CD14-positive monocyte (primary cell): ENCODE measurements around the gene KYNU. TPM values are rescaled to one million over a fixed set of nuclear protein-coding genes. Genes with fewer than 3 reads are reported as not detected.
"Not testable (repeated sequence)": the region's sequence is repeated elsewhere in the genome, so short reads cannot be mapped to it uniquely, and the experiment has no call there.

Source experiments
- DNase-seq, 3 donors: peaks; one replicate each; pipeline ENCODE4 v3.0.0-alpha.2; 2011 to 2022
- H2AFZ ChIP-seq: 2 replicates; pipeline ENCODE4 v1.6.0; 2012; ENCODE audit warnings: mild to moderate bottlenecking, low read depth, low read length, inconsistent platforms; ENCODE audit not compliant: insufficient read depth, poor library complexity, severe bottlenecking
- H3K27ac ChIP-seq, 2 donors: 1 replicate in 1 of 2; 2 replicates in 1 of 2; pipeline ENCODE4 v1.5.1; 2012 to 2013; ENCODE audit warnings: low read length in 2 of 2, control low read depth in 1 of 2, inconsistent platforms in 1 of 2, low read depth in 1 of 2, mild to moderate bottlenecking in 1 of 2
- H3K27me3 ChIP-seq, 2 donors: one replicate each; pipeline versions ENCODE4 v1.6.0 to v1.6.1; 2011 to 2013; ENCODE audit warnings: low read length in 2 of 2; ENCODE audit not compliant: control insufficient read depth in 2 of 2, insufficient read depth in 2 of 2
- H3K36me3 ChIP-seq, 2 donors: replicated peaks in 1 of 2; 1 replicate in 1 of 2; 2 replicates in 1 of 2; pipeline versions ENCODE4 v1.5.1 to v1.6.1; 2012 to 2013; ENCODE audit warnings: low read length in 2 of 2, control low read depth in 1 of 2, inconsistent platforms in 1 of 2, mild to moderate bottlenecking in 1 of 2; ENCODE audit not compliant: insufficient read depth in 2 of 2, control insufficient read depth in 1 of 2
- H3K4me1 ChIP-seq, 2 donors: 1 replicate in 1 of 2; 2 replicates in 1 of 2; pipeline versions ENCODE4 v1.5.1 to v1.6.1; 2012 to 2013; ENCODE audit warnings: low read length in 2 of 2, control low read depth in 1 of 2, inconsistent platforms in 1 of 2, mild to moderate bottlenecking in 1 of 2, moderate library complexity in 1 of 2; ENCODE audit not compliant: insufficient read depth in 2 of 2, control insufficient read depth in 1 of 2
- H3K4me2 ChIP-seq: replicated peaks from 2 replicates; pipeline ENCODE3; 2012; ENCODE audit warnings: low read length, moderate library complexity, mild to moderate bottlenecking; ENCODE audit not compliant: poor library complexity, severe bottlenecking; ENCODE audit errors: extremely low read depth
- H3K4me3 ChIP-seq, 3 experiments: fragments of 200-600 bp in 1 of 3; sonication (generic) in 1 of 3; replicated peaks in 1 of 3; 1 replicate in 2 of 3; 2 replicates in 1 of 3; pipeline ENCODE4 v1.5.1; 2011 to 2013; ENCODE audit warnings: low read length in 3 of 3, mild to moderate bottlenecking in 3 of 3, control low read depth in 2 of 3, low read depth in 2 of 3, inconsistent platforms in 1 of 3, moderate library complexity in 1 of 3
- H3K79me2 ChIP-seq: 2 replicates; pipeline ENCODE4 v1.6.0; 2012; ENCODE audit warnings: mild to moderate bottlenecking, control low read depth, inconsistent platforms, low read length, moderate library complexity; ENCODE audit not compliant: insufficient read depth
- H3K9ac ChIP-seq: 2 replicates; pipeline ENCODE4 v1.6.0; 2017; ENCODE audit warnings: low read length, mild to moderate bottlenecking; ENCODE audit not compliant: insufficient read depth, poor library complexity, severe bottlenecking
- H3K9me3 ChIP-seq, 2 donors: replicated peaks in 1 of 2; 1 replicate in 1 of 2; 2 replicates in 1 of 2; pipeline versions ENCODE4 v1.5.1 to v1.6.1; 2012 to 2013; ENCODE audit warnings: low read length in 2 of 2, control low read depth in 1 of 2; ENCODE audit not compliant: control insufficient read depth in 1 of 2, insufficient read depth in 1 of 2
- H4K20me1 ChIP-seq: 2 replicates; pipeline ENCODE4 v1.6.0; 2012; ENCODE audit warnings: mild to moderate bottlenecking, low read length, control low read depth, moderate library complexity; ENCODE audit not compliant: insufficient read depth
- H3K27ac Mint-ChIP-seq, 7 donors: one replicate each; pipeline ENCODE4 v1.8.0; 2020; ENCODE audit warnings: mild to moderate bottlenecking in 7 of 7, mixed read lengths in 7 of 7, moderate library complexity in 6 of 7, inconsistent platforms in 2 of 7
- H3K27me3 Mint-ChIP-seq, 3 donors: one replicate each; pipeline ENCODE4 v1.8.0; 2021 to 2022; ENCODE audit warnings: low read depth in 3 of 3, mild to moderate bottlenecking in 3 of 3, mixed read lengths in 3 of 3, moderate library complexity in 3 of 3, inconsistent platforms in 1 of 3
- H3K36me3 Mint-ChIP-seq, 2 donors: one replicate each; pipeline ENCODE4 v1.8.0; 2020; ENCODE audit warnings: mixed read lengths in 2 of 2, inconsistent platforms in 1 of 2, mild to moderate bottlenecking in 1 of 2
- H3K4me1 Mint-ChIP-seq: one replicate; pipeline ENCODE4 v1.8.0; 2020; ENCODE audit warnings: mild to moderate bottlenecking, mixed read lengths
- H3K4me3 Mint-ChIP-seq, 2 donors: one replicate each; pipeline ENCODE4 v1.8.0; 2020; ENCODE audit warnings: mild to moderate bottlenecking in 2 of 2, mixed read lengths in 2 of 2, moderate library complexity in 1 of 2
- H3K9me3 Mint-ChIP-seq, 7 donors: one replicate each; pipeline ENCODE4 v1.8.0; 2020 to 2022; ENCODE audit warnings: mixed read lengths in 7 of 7, mild to moderate bottlenecking in 6 of 7, moderate library complexity in 6 of 7, inconsistent platforms in 2 of 7
- WGBS: methylation state at CpG from one replicate; pipeline ENCODE4 v1.1.5; 2013; ENCODE audit warnings: missing lambda C conversion rate; ENCODE audit not compliant: insufficient coverage; 5-methylcytosine and 5-hydroxymethylcytosine counted together
- intact Hi-C, 2 donors: fragments of 100-400 bp; cut with micrococcal nuclease; formaldehyde crosslinking; loops; one replicate each; pipeline versions ENCODE4 v1.15.0 to v1.15.1; 2023
- polyA plus RNA-seq, 3 donors: library from polyadenylated mRNA; depleted of rRNA in 1 of 3; unstranded in 2 of 3; stranded (reverse) in 1 of 3; fragments of 300-500 nt in 2 of 3; fragments of >200 nt in 1 of 3; fragmentation: Illumina TruSeq in 2 of 3; gene quantifications; 1 replicate in 2 of 3; 2 replicates in 1 of 3; pipeline ENCODE4 v1.2.3, GENCODE V29; 2012 to 2021
- TF ChIP-seq, protein P1 (sequence below): fragments of 200-600 bp; IDR thresholded peaks from one replicate; pipeline ENCODE4 v1.8.0; 2022; ENCODE audit warnings: antibody characterized with exemption, mild to moderate bottlenecking

The KYNU gene
- polyA plus RNA-seq, 3 donors = 40.7 to 132 (median 131) TPM

DNA sequence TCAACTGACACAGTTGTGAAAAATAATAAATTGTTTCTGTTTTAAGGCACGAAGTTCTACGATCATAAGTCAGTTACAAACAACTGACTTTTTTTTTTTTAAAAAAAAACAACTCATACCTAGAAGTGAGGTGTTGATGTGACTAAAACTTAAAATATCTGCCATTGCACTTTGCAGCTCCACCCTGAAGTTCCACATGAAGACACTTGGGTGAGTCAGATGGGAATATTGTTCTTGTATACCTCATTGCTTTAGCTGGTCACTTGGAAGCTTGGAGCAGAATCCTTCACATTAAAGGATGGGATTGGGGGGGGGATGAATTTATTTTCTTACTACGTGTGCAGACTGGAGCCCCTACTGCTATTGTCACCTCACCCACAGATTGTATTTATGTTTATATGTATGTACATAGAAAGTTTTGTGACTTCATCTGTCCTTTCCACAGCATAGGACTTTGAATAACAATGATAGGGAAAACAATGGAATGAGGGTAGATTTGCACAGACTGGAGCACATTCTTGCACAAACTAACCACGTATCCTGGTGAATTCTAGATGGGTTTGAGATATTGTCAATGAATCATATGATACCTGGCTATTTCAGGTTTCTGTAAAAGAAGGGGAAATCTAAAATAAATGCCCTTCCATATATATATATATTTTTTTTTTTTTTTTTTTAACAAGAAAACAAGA is 193.9 kb downstream of the KYNU start:
- no peak for DNase-seq
- H3K36me3 ChIP-seq = no peaks in the 10 kb centered on the region
- no peaks in the 10 kb centered on the region for H3K79me2 ChIP-seq
- H3K4me3 ChIP-seq = no peak overlapping the region
- H3K27ac ChIP-seq = peak overlapping the region in 1 of 2 donors; percentile 68
- H3K4me2 ChIP-seq = no peak overlapping the region
- H4K20me1 ChIP-seq = no peaks in the 10 kb centered on the region
- peaks cover 24% of the 10 kb centered on the region for H3K4me1 Mint-ChIP-seq
- no peaks in the 10 kb centered on the region for H3K27me3 Mint-ChIP-seq
- no peaks in the 10 kb centered on the region for H3K36me3 Mint-ChIP-seq
- peaks cover 0 to 19% (median 5%) of the 10 kb centered on the region in 7 donors for H3K9me3 Mint-ChIP-seq
- intact Hi-C loops = no loop called here
- H3K4me3 Mint-ChIP-seq = no peak overlapping the region
- no peak overlapping the region for H3K9ac ChIP-seq
- WGBS = no CpG with 5 or more reads among the region's 4 CpGs
- peak overlapping the region in 3 of 7 donors; percentile 81 to 86 (median 86) for H3K27ac Mint-ChIP-seq
- H3K27me3 ChIP-seq = no peaks in the 10 kb centered on the region
- H3K9me3 ChIP-seq = peaks cover 0 to 10% of the 10 kb centered on the region in 2 donors
- peaks cover 13 to 30% of the 10 kb centered on the region in 2 donors for H3K4me1 ChIP-seq
- TF ChIP-seq, protein P1, sequence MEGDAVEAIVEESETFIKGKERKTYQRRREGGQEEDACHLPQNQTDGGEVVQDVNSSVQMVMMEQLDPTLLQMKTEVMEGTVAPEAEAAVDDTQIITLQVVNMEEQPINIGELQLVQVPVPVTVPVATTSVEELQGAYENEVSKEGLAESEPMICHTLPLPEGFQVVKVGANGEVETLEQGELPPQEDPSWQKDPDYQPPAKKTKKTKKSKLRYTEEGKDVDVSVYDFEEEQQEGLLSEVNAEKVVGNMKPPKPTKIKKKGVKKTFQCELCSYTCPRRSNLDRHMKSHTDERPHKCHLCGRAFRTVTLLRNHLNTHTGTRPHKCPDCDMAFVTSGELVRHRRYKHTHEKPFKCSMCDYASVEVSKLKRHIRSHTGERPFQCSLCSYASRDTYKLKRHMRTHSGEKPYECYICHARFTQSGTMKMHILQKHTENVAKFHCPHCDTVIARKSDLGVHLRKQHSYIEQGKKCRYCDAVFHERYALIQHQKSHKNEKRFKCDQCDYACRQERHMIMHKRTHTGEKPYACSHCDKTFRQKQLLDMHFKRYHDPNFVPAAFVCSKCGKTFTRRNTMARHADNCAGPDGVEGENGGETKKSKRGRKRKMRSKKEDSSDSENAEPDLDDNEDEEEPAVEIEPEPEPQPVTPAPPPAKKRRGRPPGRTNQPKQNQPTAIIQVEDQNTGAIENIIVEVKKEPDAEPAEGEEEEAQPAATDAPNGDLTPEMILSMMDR = no peak
- no peak overlapping the region for H2AFZ ChIP-seq

DNA sequence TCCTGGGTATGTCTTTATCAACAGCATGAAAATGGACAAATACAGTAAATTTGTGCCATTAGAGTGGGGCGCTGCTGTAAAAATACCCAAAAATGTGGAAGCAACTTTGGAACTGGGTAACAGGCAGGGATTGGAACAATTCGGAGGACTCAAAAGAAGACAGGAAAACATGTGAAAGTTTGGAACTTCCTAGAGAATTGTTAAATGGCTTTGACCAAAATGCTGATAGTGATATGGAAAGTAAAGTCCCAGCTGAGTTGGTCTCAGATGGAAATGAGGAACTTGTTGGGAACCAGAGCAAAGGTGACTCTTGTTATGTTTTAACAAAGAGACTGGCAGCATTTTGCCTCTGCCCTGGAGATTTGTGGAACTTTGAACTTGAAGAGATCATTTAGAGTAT is 197.4 kb downstream of the KYNU start:
- Mint-ChIP-seq H3K27ac (peak overlapping the region in 2 of 7 donors; percentile 18 to 60), H3K9me3 (peaks cover 0 to 19% (median 5%) of the 10 kb centered on the region in 7 donors), H3K4me1 (peaks cover 12% of the 10 kb centered on the region)
- H3K4me3 Mint-ChIP-seq, H3K9me3 ChIP-seq, H3K36me3 ChIP-seq, H4K20me1 ChIP-seq, H3K36me3 Mint-ChIP-seq, H3K27me3 Mint-ChIP-seq, H3K9ac ChIP-seq, H2AFZ ChIP-seq, H3K27ac ChIP-seq, intact Hi-C loops, H3K4me3 ChIP-seq, H3K27me3 ChIP-seq, DNase-seq, H3K79me2 ChIP-seq, H3K4me2 ChIP-seq: not testable (repeated sequence)
- H3K4me1 ChIP-seq = peaks cover 8 to 13% of the 10 kb centered on the region in 2 donors
- 100% methylated on average over 2 of the region's 2 CpGs for WGBS
